Activated CD8-positive, alpha-beta memory T cell treated with anti-CD3 and anti-CD28 coated beads for 1 hour (primary cell): ENCODE measurements around the gene PCP2.
A peak's percentile ranks its signal among the peaks of the same experiment; 100 is the strongest.

ENCODE experiments used
- DNase-seq, 2 donors: peaks; one replicate each; pipeline ENCODE4 v3.0.0-alpha.2; 2020; ENCODE audit warnings: low read depth in 1 of 2; ENCODE audit errors: extremely low read depth in 1 of 2

Gene PCP2

GRCh38 chr19:7602240-7602934, 31.1 kb downstream of the PCP2 start:
- no peak for DNase-seq

DNA sequence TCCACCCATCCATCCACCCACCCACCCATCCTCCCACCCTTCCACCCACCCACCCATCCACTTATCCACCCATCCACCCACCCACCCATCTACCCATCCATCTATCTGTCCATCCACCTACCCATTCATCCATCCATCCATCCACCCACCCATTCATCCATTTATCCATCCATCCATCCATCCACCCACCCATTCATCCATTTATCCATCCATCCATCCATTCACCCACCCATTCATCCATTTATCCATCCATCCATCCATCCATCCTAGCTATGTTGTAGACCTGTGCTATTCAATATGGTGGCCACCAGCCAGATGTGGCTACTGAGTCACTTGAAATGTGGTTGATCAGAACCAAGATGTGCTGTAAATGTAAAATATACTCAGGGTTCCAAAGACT, 32.8 kb downstream of the PCP2 start:
- no peak for DNase-seq

DNA sequence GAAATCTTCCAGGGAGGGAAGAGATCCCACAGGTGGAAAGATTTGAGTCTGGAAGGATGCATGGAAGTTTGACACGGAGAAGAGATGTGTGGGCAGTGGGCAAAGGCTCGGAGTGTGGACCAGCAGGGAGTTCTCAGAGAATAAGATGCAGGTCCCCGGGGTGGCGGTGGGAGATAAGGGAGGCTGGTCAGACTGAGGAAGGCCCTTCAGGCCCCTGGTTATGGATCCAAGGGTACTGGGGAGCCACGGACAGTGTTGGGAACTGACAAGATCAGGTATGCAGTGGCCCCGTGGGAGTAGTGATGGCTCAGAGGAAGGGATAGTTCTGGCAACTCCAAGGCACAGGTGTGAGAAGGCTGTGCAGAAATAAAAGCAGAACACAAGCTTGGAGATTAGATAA, 35.3 kb downstream of the PCP2 start:
- no peak for DNase-seq

DNA sequence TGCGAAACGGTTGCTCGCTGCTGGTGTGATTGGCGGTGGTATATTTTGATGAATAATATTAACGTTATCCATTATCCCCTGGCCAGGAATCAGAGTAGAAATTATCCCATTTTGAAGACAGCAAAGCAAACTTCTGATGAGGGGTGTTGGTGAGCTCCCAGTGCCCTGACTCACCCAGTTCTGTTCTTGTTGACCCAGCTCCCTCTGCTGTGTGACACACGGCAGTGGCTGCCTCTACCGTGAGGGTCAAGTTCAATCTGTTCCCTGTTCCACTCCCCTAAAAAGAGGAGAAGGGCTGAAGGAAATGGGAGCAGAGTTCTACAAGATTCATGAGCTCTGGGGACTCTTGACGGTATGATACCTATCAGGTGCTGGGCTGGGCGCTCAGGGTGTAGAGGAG, 35.8 kb downstream of the PCP2 start:
- no peak for DNase-seq

- no peak for DNase-seq
Observed at GRCh38 chr19:7596211-7596937, 37.1 kb downstream of the PCP2 start.

DNA sequence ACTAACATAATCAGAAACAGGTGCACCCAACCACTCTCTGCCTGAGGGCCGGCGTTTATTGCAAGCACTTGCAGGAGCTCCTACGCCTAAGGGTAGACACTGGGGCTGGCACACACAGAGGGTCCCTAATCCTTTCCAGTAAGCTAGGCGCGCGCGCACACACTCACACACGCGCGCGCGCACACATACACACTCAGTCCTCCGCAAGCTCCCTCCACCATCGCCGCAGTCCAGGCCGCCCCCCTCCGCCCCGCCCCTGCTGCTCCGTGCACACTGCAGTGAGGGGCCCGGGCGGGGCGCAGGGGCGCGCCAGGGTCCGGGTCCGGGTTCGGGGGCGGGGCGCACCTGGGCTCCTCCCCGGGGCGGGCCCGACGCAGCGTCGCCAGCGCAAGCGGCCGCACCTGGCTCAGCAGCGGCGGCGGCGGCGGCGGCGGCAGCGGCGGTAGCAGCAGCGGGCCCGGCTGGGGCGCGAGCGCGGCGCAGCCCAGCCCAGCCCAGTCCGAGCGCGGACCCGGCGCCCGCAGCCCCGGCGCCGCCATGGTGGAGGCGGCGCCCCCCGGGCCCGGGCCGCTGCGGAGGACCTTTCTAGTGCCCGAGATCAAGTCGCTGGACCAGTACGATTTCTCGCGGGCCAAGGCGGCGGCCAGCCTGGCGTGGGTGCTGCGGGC, 37.9 kb downstream of the PCP2 start, which contains the start of gene CAMSAP3:
Gene CAMSAP3 (plus strand): TSS at position 398 of the 668 bp plus-strand sequence. CDS start 140 bp downstream, at position 538.
- DNase-seq: peak in 1 of 2 donors; percentile 22

DNA sequence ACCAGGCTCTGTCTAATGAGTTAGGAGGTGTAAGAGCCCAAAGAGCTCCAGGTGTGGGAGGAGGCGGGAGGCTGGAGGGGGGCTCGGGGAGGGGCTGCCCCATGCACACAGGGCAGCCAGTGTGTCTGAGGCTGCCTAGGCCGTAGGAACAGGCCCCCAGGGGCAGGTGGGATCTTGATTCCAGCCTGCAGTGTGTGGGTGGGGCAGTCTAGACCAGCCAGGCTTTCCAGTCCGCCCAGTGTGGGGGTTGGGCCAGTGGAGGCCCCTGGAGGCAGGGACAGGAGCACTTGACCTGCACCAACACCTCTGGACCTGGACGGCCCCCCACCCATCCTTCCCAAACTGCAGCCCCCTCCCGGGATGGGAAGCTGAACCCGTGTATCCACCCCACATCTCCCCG, 43.3 kb downstream of the PCP2 start:
- no peak for DNase-seq

DNA sequence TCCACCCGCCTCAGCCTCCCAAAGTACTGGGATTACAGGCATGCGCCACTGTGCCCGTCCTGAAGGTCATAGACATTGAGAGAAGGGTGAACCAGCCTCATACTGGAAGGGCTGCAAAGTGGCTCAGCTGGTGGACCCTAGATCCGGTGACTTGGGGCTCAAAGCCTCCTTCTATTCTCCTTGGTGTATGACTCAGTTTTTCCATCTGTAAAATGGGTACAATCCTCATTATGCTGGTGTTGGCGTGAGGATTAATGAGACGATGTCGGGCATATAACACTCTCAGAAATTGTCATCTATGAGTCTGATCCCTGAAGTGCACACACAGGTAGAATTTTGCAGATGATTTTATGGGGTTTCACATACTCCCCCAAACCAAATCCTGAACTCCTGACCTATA, 43.7 kb downstream of the PCP2 start:
- DNase-seq: no peak

- no peak for DNase-seq
Observed at GRCh38 chr19:7582446-7582845, 51.1 kb downstream of the PCP2 start.
